HS-27A (cell line): ENCODE measurements around the gene HRG.

Source experiments
- DNase-seq: peaks from one replicate; pipeline ENCODE4 v3.0.0-alpha.2; 2012; ENCODE audit warnings: low read depth, missing footprints

The HRG gene

GRCh38 chr3:186638259-186638658 is 27.6 kb upstream of the HRG start:
- no peak for DNase-seq

- no peak for DNase-seq
Measured at GRCh38 chr3:186639778-186640472, 25.9 kb upstream of the HRG start, which contains the start of gene FETUB. FETUB (plus strand) TSS chr3:186640399; CDS start chr3:186640461, 62 bp downstream.

GRCh38 chr3:186640473-186640818 is 25.4 kb upstream of the HRG start:
- DNase-seq: no peak

GRCh38 chr3:186640929-186641328 is 24.9 kb upstream of the HRG start:
- no peak for DNase-seq

- DNase-seq: no peak
Measured at GRCh38 chr3:186642014-186642413, 23.8 kb upstream of the HRG start.

- DNase-seq: no peak
Measured at GRCh38 chr3:186643493-186643892, 22.3 kb upstream of the HRG start.

- no peak for DNase-seq
Measured at GRCh38 chr3:186644683-186645082, 21.1 kb upstream of the HRG start.

GRCh38 chr3:186646106-186646505 is 19.7 kb upstream of the HRG start:
- no peak for DNase-seq

GRCh38 chr3:186646841-186647240 is 19.0 kb upstream of the HRG start:
- DNase-seq: no peak

GRCh38 chr3:186648851-186649250 is 17.0 kb upstream of the HRG start:
- no peak for DNase-seq

- no peak for DNase-seq
Measured at GRCh38 chr3:186651678-186652215, 14.1 kb upstream of the HRG start.

GRCh38 chr3:186653080-186653707 is 12.6 kb upstream of the HRG start:
- DNase-seq: no peak

- DNase-seq: no peak
Measured at GRCh38 chr3:186653984-186654383, 11.8 kb upstream of the HRG start.

GRCh38 chr3:186663361-186664118 is 2.3 kb upstream of the HRG start:
- DNase-seq: no peak

GRCh38 chr3:186664119-186664495 is 1.7 kb upstream of the HRG start:
- no peak for DNase-seq

- no peak for DNase-seq
Measured at GRCh38 chr3:186664506-186664905, 1.3 kb upstream of the HRG start.

- DNase-seq: no peak
Measured at GRCh38 chr3:186668426-186668825, 2.6 kb downstream of the HRG start.

GRCh38 chr3:186669378-186670084 is 3.7 kb downstream of the HRG start:
- no peak for DNase-seq

- DNase-seq: no peak
Measured at GRCh38 chr3:186670155-186670554, 4.3 kb downstream of the HRG start.

- no peak for DNase-seq
Measured at GRCh38 chr3:186671051-186671450, 5.2 kb downstream of the HRG start.

- no peak for DNase-seq
Measured at GRCh38 chr3:186678604-186679003, 12.8 kb downstream of the HRG start.

GRCh38 chr3:186679151-186679550 is 13.3 kb downstream of the HRG start:
- DNase-seq: no peak
